Measurements from ENCODE around the gene COA8. TPM values are rescaled to one million over a fixed set of nuclear protein-coding genes. Genes with fewer than 3 reads are reported as not detected.

COA8 gene
- total RNA-seq, 1 experiment from 2014 or later: 62.3 TPM

DNA sequence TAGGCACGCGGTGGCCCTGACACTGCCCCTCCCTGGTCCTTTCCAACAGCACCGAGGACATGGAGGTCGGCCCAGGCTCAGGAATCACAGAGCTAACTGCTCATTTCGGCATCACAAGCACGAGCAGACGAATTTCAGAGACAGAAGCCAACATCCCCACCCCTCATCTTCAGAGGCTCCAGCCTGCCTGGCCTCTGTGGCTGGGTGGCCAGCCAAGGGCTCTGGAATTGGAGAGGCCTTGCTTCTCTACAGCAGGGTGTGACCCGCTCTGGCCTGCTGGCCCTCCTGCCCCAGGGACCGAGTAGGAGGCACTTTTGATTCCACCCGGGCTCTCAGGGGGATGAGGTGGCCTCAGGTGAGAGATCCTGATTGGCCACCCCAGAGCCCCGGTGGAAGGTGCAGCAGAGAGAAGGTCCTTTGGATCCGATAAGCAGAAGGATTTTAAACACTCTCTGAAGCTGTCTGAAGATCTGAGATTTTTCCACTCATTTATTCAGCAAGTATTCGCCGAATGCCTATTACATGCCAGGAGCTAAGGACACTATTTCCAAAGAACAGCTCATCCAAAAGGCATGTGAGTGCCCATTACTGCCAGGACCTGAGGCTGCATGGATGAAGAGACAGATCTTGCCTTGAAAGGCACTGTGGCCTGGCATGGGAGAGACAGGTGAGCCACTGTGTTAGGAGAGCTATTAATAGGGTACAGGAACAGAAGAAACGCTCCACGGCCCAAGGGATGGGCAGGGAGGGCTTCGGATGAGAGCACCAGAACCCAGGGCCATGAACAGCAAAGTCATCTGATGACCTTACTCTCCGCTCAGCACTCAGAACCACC, 10.5 kb upstream of the COA8 start:
- H4K20me1 ChIP-seq (ENCODE audit: low read length): peaks cover 6% of the 10 kb centered on the region; the same call in 1 of the 2 replicates
- H3K36me3 ChIP-seq (ENCODE audit: low read depth, low read length): no peaks in the 10 kb centered on the region; the same call in 1 of the 2 replicates
- peaks cover 16% of the 10 kb centered on the region for H3K79me2 ChIP-seq (ENCODE audit: low read length)
- TF ChIP-seq, protein P1, sequence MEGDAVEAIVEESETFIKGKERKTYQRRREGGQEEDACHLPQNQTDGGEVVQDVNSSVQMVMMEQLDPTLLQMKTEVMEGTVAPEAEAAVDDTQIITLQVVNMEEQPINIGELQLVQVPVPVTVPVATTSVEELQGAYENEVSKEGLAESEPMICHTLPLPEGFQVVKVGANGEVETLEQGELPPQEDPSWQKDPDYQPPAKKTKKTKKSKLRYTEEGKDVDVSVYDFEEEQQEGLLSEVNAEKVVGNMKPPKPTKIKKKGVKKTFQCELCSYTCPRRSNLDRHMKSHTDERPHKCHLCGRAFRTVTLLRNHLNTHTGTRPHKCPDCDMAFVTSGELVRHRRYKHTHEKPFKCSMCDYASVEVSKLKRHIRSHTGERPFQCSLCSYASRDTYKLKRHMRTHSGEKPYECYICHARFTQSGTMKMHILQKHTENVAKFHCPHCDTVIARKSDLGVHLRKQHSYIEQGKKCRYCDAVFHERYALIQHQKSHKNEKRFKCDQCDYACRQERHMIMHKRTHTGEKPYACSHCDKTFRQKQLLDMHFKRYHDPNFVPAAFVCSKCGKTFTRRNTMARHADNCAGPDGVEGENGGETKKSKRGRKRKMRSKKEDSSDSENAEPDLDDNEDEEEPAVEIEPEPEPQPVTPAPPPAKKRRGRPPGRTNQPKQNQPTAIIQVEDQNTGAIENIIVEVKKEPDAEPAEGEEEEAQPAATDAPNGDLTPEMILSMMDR (conservative IDR thresholded peaks at IDR 0.05; ENCODE audit: low read depth, low read length): no peak
- TF ChIP-seq EZH2phosphoT487 (IDR thresholded peaks at IDR 0.05; ENCODE audit: borderline replicate concordance, low read length) (no peak), EZH2 (IDR thresholded peaks at IDR 0.05; ENCODE audit: low read length, unreplicated experiment) (no peak)
- no peak overlapping the region for H2AFZ ChIP-seq (ENCODE audit: low read length)
- H3K27ac ChIP-seq (ENCODE audit: low read length): no peak overlapping the region
- H3F3A ChIP-seq (ENCODE audit: low read length, unreplicated experiment): no peaks in the 10 kb centered on the region
- intact Hi-C loops (cut with micrococcal nuclease): no loop called here
- H3K4me3 ChIP-seq (ENCODE audit: low read length): no peak overlapping the region
- no TSS peak for BruUV-seq (replicated peaks)
- H3K4me1 ChIP-seq (ENCODE audit: insufficient read depth, low read length): peaks cover 15% of the 10 kb centered on the region
- no peaks in the 10 kb centered on the region for H3K27me3 ChIP-seq (ENCODE audit: low read length)
- no peaks in the 10 kb centered on the region for H3K9me2 ChIP-seq (replicated peaks; ENCODE audit: low read length)
- ChIA-PET POLR2A (ENCODE audit: unreplicated experiment) (interaction anchor here (0.7 to 1.1 kb wide), 3 partner anchors 9 to 1201 kb away, joined by 3 to 5 read pairs (median 4); partner anchors contain the start of gene SIVA1), CTCF (interaction anchor here (1.1 kb wide), 2 partner anchors 12 to 34 kb away, joined by 4 read pairs; no protein-coding TSS in a partner anchor)
- no peaks in the 10 kb centered on the region for H3K9me3 ChIP-seq (ENCODE audit: low read length)
- no peak overlapping the region for H3K9ac ChIP-seq (ENCODE audit: low read length)
- ATAC-seq (peak; percentile 92), DNase-seq (peak; percentile 83)
- peak overlapping the region; percentile 40 for H3K4me2 ChIP-seq (ENCODE audit: low read length)

DNA sequence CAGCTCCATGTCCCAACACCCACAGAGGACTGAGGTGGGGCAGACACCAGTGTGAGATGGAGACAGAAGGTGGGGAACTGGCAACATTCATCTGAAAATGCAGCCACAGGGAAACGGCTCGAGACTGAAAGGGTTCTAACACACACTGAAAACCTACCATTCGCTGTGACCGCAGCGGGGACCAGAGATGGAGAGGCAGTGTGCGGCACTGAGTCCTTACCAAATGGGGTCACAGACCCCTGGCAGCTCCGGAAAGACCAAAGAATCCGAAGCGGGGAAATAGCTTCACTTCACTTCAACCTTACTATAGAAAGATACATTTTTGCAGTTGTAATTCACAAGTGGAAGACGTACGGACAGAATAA, 9.9 kb upstream of the COA8 start:
- no peak for ATAC-seq
- no peaks in the 10 kb centered on the region; the same call in 1 of the 2 replicates for H3K36me3 ChIP-seq (ENCODE audit: low read depth, low read length)
- H3K79me2 ChIP-seq (ENCODE audit: low read length): peaks cover 22% of the 10 kb centered on the region
- peak overlapping the region; percentile 40 for H3K4me2 ChIP-seq (ENCODE audit: low read length)
- intact Hi-C loops (cut with micrococcal nuclease): no loop called here
- H3K4me1 ChIP-seq (ENCODE audit: insufficient read depth, low read length): peaks cover 15% of the 10 kb centered on the region
- ChIA-PET CTCF (interaction anchor here (1.1 kb wide), 2 partner anchors 12 to 34 kb away, joined by 4 read pairs; no protein-coding TSS in a partner anchor), POLR2A (ENCODE audit: unreplicated experiment) (interaction anchor here (1.1 kb wide), 2 partner anchors 9 to 32 kb away, joined by 4 to 5 read pairs; no protein-coding TSS in a partner anchor)
- no peak overlapping the region for H3K27ac ChIP-seq (ENCODE audit: low read length)
- no TSS peak for BruUV-seq (replicated peaks)
- TF ChIP-seq, protein P1 (conservative IDR thresholded peaks at IDR 0.05; ENCODE audit: low read depth, low read length): no peak
- TF ChIP-seq EZH2 (IDR thresholded peaks at IDR 0.05; ENCODE audit: low read length, unreplicated experiment) (no peak), EZH2phosphoT487 (IDR thresholded peaks at IDR 0.05; ENCODE audit: borderline replicate concordance, low read length) (no peak)
- H3K9me2 ChIP-seq (replicated peaks; ENCODE audit: low read length): no peaks in the 10 kb centered on the region
- DNase-seq: no peak
- no peaks in the 10 kb centered on the region for H3K9me3 ChIP-seq (ENCODE audit: low read length)
- H4K20me1 ChIP-seq (ENCODE audit: low read length): peaks cover 11% of the 10 kb centered on the region; the same call in 1 of the 2 replicates
- no peaks in the 10 kb centered on the region for H3F3A ChIP-seq (ENCODE audit: low read length, unreplicated experiment)
- H3K9ac ChIP-seq (ENCODE audit: low read length): no peak overlapping the region
- H3K4me3 ChIP-seq (ENCODE audit: low read length): no peak overlapping the region
- no peaks in the 10 kb centered on the region for H3K27me3 ChIP-seq (ENCODE audit: low read length)
- H2AFZ ChIP-seq (ENCODE audit: low read length): no peak overlapping the region

All from PC-3 (cell line).